Omental fat pad (tissue), 4 donors: ENCODE measurements around the gene C20orf144. TPM values are rescaled to one million over a fixed set of nuclear protein-coding genes. Genes with fewer than 3 reads are reported as not detected.

Source experiments
- ATAC-seq: fragments of 150-250 bp; one replicate; pipeline ENCODE4 v1.9.1; 2016; ENCODE audit warnings: mild to moderate bottlenecking, moderate library complexity; ENCODE audit not compliant: low FRiP score
- DNase-seq: peaks from one replicate; pipeline ENCODE4 v3.0.0-alpha.2; 2019; ENCODE audit warnings: low spot score
- total RNA-seq, 4 donors: library from RNA; depleted of rRNA; stranded (reverse); fragments of >200 nt; gene quantifications; one replicate each; pipeline ENCODE4 v1.1.0, GENCODE V29; 2016
- TF ChIP-seq, protein P1 (sequence below), 3 donors: fragments of 450-650 bp; IDR thresholded peaks; one replicate each; pipeline ENCODE4 v1.5.1; 2016 to 2017; ENCODE audit warnings: antibody characterized with exemption in 3 of 3, mild to moderate bottlenecking in 3 of 3, moderate library complexity in 2 of 3

C20orf144 gene
- total RNA-seq, 4 donors from 2014 or later, result not detected

- TF ChIP-seq, protein P1, sequence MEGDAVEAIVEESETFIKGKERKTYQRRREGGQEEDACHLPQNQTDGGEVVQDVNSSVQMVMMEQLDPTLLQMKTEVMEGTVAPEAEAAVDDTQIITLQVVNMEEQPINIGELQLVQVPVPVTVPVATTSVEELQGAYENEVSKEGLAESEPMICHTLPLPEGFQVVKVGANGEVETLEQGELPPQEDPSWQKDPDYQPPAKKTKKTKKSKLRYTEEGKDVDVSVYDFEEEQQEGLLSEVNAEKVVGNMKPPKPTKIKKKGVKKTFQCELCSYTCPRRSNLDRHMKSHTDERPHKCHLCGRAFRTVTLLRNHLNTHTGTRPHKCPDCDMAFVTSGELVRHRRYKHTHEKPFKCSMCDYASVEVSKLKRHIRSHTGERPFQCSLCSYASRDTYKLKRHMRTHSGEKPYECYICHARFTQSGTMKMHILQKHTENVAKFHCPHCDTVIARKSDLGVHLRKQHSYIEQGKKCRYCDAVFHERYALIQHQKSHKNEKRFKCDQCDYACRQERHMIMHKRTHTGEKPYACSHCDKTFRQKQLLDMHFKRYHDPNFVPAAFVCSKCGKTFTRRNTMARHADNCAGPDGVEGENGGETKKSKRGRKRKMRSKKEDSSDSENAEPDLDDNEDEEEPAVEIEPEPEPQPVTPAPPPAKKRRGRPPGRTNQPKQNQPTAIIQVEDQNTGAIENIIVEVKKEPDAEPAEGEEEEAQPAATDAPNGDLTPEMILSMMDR (IDR thresholded peaks at IDR 0.05), result no peak
- DNase-seq (no peak), ATAC-seq (no peak)
Observed at GRCh38 chr20:33658929-33659328, 3.2 kb upstream of the C20orf144 start.

DNA sequence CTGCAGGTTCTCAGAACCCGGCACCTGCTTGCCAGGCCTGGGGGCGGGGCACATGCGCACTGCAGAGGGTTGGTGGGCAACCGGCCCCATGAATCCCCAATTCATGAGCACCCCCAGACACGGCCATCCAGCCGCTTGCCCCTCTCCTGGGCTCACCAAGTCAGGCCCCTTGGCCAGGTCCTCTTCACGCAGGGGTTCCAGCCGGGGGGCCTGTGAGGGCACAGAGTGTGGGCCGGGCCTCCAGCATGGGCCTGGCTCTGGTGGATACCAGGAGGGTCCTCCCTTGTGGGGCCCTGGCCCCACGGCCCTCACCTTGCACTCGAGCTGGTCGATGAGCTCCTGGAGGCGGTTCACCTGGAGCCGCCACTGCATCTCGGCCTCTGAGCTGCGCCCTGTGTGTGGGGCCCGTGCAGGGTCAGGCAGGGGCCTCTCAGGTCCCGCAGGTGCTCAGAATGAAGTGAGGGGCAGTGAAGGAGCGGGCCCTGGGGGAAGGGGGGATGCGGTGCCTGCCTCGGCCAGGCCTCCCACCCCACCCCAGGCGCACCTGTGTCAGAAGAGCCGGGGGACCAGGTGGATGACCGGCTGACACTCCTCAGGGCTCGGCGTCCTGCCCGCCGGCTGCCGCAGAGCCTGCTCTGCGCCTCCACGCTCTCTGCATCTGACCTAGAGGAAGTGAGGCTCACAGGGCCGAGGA, 2.6 kb upstream of the C20orf144 start:
- ATAC-seq (no peak), DNase-seq (no peak)
- TF ChIP-seq, protein P1 (IDR thresholded peaks at IDR 0.05), result no peak

GRCh38 chr20:33660035-33660684, 2.0 kb upstream of the C20orf144 start:
- TF ChIP-seq, protein P1 (IDR thresholded peaks at IDR 0.05), result no peak
- DNase-seq (no peak), ATAC-seq (no peak)

DNA sequence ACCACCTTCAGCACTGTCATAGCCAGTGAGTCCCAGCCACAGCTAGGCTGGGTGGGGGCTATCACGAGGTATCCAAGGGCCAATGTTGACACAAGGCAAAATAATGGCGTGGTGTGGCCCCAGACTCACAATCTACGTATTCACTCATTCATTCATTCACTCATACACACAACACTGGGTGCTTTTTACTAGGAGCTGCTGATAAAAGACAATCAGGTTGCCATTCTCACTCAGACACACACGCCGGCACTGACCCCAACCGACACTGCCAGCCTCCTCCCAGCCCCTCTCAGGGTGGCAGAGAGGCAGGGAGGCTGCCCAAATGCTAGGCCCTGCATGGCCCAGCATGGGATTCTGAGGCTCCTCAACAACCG, 1.5 kb upstream of the C20orf144 start:
- ATAC-seq (no peak), DNase-seq (no peak)
- TF ChIP-seq, protein P1 (IDR thresholded peaks at IDR 0.05), result no peak

GRCh38 chr20:33663161-33664084, 1.3 kb downstream of the C20orf144 start:
- ATAC-seq (peak; percentile 43), DNase-seq (peak; percentile 45)
- TF ChIP-seq, protein P1 (IDR thresholded peaks at IDR 0.05), result no peak

GRCh38 chr20:33664085-33664761, 2.1 kb downstream of the C20orf144 start:
- no peak for ATAC-seq
- TF ChIP-seq, protein P1 (IDR thresholded peaks at IDR 0.05), result no peak

More at GRCh38 chr20:33664085-33664761, 2.1 kb downstream of the C20orf144 start:
- no peak for DNase-seq
